Kidney tubule cell (primary cell): ENCODE results near the gene B4GALT5.
A peak's percentile ranks its signal among the peaks of the same experiment; 100 is the strongest.

ENCODE experiments used
- DNase-seq: peaks from one replicate; pipeline ENCODE4 v3.0.0-alpha.2; 2018; ENCODE audit warnings: low spot score

The B4GALT5 gene

DNA sequence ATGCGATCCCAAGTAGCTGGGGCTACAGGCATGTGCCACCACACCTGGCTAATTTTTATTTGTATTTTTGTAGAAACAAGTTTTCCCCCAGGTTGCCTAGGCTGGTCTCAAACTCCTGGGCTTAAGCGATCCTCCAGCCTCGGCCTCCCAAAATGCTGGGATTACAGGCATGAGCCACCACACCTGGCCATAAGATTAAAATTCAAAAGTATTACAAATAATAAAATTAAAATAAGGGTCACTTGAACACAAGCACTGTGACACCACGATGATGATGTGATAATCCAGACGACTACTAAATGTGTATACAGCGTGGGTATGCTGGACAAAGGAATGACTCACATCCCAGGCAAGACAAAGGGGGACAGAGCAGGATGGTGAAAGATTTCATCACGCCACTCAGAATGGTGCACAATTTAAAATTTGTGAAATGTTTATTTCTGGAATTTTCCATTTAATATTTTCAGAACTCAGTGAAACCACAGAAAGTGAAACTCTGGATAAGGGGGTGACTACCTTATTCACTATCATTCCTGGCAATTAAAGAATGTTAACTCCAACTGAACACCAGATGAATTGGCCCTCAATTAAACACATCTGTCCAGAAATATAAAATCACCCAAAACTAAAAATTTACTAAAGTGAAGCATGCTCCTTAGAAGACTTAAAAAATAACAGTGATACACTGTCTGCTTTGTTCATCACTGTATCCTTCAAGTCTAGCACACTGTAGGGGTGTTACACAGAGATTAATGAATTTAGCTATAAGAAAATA lies 13.1 kb downstream of the B4GALT5 start:
- peak; percentile 82 for DNase-seq

GRCh38 chr20:49699200-49699992 lies 14.3 kb downstream of the B4GALT5 start:
- DNase-seq: peak; percentile 82

- peak; percentile 46 for DNase-seq
Measured at GRCh38 chr20:49698477-49698876, 15.2 kb downstream of the B4GALT5 start.

DNA sequence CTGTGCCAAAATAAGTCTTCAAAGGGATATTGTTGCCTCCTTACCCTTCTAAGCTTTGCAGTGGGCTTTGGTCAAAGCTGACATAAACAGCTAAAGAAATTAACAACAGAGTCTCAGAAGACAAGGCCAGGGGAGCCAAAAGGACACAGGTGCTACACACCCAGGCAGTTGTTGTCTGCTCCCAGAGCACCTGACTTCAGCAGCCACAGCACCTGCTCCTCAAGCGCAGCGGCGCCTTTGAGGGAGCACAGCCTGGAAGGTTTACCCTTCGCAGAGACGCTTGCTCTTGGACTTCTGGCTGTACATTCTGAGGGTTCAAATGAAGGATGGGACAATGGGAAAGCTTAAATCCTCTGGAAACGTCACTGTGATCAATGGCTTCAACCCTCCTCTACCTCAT lies 16.6 kb downstream of the B4GALT5 start:
- DNase-seq: peak; percentile 52

- peak; percentile 44 for DNase-seq
Measured at GRCh38 chr20:49696594-49696993, 17.1 kb downstream of the B4GALT5 start.

DNA sequence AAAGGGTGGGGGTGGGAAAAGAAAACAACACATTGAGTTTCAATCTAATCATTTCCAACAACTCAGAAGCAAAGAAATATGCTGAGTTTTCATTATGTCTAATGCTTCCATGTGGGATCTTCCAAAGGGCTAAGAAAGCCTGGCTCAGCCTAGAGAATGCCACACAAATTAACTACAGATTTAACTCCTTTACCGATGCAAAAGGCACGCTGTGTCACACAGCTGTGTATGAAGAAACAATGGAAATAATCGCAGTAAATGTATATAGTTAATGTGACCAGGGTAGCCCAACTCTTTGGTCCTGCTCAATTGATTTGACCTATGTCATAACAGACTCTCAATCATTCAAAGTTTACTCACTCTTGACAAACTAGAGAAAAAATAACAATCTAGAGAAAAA lies 17.8 kb downstream of the B4GALT5 start:
- no peak for DNase-seq

GRCh38 chr20:49694450-49695071 lies 19.1 kb downstream of the B4GALT5 start:
- peak; percentile 57 for DNase-seq

DNA sequence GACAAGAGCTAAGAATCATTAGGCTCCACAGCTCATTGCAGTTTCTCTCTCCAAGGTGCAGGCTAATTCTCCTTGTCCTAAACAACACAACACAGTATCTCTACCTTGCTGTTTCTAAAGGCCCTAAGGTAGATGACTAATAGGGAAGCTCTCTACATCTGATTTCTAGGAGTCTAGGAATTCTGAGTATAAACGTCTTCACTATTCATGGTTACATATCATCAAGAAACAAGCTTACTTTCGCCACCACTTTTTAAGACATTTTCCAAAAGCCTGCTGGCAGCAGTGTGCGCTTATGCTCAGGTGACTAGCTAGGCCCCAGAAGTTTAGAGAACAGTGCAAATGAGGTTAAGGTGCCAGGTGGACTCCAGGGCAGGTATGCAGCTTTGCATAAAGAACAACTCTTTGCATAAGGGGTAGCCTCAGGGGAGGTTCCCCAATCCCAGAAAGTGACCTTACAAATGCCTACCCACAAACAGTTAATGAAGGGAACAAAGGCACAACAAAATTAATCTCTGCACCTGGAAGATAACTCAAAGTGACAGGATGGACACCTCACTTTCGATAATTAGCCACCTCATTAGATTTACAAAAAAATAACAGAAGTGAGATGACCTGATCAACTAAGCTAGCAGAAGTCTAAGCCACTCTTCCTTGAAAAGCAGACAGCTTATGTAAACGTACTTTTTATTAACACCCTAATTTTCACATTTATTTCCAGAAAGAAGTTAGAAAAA lies 20.1 kb downstream of the B4GALT5 start:
- peak; percentile 59 for DNase-seq

DNA sequence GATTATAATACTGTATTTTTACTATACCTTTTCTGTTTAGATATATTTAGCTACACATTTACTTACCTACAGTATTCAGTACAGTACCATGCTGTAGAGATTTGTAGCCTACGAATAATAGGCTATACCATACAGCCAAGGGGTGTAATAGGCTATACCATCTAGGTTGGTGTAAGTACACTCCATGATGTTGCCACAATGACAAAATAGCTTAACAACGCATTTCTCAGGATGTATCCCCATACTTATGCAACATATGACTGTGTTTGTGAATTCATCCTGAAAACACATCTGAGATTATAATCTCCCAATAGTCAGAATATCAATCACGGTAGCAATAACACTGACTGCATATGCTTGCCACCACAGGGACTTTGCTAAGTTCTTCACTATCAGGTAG lies 20.7 kb downstream of the B4GALT5 start:
- no peak for DNase-seq

GRCh38 chr20:49691818-49692568 lies 21.7 kb downstream of the B4GALT5 start:
- no peak for DNase-seq

DNA sequence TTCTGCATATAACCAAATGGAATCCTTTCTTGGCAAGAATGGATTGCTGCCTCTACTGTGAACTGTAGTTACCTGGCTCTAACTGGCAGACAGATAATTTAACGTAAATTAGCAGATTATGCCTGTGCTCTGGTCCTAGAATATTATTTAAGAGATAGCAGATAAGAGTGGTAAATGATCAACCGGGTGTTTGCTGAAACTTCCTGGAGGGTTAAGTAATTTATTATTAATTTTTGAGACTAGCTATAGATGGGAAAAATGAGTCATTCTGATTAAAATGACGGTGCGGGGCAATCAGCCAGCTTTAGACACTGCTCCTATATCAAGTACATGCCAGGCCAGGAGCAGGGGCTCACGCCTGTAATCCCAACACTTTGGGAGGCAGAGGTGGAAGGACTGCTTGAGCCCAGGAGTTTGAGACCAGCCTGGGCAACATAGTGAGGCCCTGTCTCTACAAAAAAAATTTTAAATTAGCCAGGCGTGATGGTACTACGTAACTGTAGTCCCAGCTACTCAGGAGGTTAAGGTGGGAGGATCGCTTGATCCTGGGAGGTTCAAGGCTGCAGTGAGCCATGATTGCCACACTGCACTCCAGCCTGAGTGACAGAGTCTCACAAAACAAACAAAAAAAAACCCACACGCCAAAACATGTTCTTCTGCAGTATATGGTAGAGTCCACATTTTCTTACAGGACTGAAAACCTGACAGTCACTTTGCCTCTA lies 22.6 kb downstream of the B4GALT5 start:
- peak; percentile 85 for DNase-seq

- no peak for DNase-seq
Measured at GRCh38 chr20:49687595-49688567, 25.8 kb downstream of the B4GALT5 start.

DNA sequence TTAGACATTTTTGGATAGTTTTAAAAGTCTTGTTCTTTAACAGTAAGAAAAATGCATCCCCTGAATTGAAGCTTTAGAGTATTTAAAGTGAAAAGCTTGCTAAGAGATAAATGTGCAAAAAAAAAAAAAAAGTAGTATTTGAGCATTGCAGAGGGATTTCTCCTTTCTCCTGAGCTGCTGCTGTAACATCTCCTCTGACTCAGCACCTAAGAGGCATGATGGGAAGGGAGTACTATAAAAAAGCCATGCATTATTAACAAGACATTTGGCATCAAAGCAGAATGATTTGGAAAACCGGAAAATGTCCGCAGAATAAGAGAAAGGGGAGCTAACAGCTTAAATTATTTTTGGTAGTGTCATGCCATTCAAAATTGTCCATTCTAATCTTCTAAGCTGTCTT lies 27.9 kb downstream of the B4GALT5 start:
- DNase-seq: peak; percentile 51

- no peak for DNase-seq
Measured at GRCh38 chr20:49685161-49685601, 28.5 kb downstream of the B4GALT5 start.

DNA sequence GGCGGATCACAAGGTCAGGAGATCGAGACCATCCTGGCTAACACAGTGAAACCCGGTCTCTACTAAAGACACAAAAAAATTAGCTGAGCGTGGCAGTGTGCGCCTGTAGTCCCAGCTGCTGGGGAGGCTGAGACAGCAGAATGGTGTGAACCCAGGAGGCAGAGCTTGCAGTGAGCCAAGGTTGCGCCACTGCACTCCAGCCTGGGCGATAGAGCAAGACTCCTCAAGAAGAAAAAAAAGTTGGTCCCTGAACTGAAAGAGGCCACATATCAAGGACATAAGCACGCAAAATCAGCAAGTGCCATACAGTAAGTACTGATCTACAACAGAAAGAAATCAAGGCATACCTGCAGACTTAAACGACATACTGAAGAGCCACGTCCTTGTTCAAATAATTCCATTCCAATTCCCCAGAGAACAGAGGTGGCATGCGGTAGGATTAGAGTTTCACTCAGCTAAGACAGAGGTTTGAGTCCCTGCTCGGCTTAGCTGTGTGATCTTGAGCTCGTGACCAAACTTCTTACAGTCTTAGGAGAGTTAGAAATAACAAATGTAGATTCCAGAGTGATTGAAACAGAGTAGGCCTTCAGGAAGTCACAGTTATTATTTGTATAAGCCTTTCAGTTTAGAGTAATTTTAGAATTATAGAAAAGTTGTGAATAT lies 29.2 kb downstream of the B4GALT5 start:
- DNase-seq: no peak

DNA sequence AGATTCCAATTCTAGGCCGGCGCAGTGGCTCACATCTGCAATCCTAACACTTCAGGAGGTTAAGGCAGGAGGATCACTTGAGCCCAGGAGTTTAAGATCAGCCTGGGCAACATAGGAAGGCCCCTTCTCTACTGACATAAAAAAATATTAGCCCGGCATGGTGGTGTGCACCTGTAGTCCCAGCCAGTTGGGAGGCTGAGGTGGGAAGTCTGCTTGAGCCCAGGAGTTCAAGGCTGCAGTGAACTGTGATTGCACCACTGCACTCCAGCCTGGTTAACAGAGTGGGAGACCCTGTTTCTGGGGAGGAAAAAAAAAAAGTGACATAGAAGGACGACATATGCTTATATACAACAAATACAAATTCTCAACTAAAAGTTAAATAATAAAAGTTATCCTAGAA lies 30.9 kb downstream of the B4GALT5 start:
- DNase-seq: no peak

GRCh38 chr20:49682278-49682677 lies 31.4 kb downstream of the B4GALT5 start:
- DNase-seq: peak; percentile 69

GRCh38 chr20:49681850-49682216 lies 31.8 kb downstream of the B4GALT5 start:
- no peak for DNase-seq

- no peak for DNase-seq
Measured at GRCh38 chr20:49680484-49680883, 33.2 kb downstream of the B4GALT5 start.
